HG03558 (cell line): ENCODE data around the gene STARD8.
"Not testable (repeated sequence)": the region's sequence is repeated elsewhere in the genome, so short reads cannot be mapped to it uniquely, and the experiment has no call there.

Source experiments
- ATAC-seq: cut with Tn5 transposase; IDR thresholded peaks from one replicate; pipeline ENCODE4 v1.9.1; 2021; ENCODE audit warnings: moderate number of reproducible peaks; ENCODE audit not compliant: unreplicated experiment; ENCODE audit errors: extremely low read depth

Gene STARD8

DNA sequence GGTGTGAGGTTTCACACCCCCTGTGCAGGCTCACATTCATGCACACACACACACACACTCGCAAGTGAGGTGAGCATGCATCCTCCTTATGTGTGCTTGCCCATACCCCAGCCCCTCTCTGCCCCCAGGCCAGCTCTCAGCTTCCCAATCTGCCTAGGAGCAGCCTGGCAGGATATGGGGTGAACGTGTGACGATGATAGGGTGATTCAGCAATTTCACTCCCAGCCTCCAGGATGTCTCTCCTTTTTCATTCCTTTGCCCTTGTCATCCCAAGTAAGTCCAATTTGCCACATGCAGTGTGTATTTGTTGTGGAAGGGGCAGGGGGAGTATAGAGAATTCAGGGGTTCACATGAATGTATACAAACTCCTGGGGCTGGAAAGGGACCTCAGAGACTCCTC lies 7.2 kb downstream of the STARD8 start:
- ATAC-seq: no peak

DNA sequence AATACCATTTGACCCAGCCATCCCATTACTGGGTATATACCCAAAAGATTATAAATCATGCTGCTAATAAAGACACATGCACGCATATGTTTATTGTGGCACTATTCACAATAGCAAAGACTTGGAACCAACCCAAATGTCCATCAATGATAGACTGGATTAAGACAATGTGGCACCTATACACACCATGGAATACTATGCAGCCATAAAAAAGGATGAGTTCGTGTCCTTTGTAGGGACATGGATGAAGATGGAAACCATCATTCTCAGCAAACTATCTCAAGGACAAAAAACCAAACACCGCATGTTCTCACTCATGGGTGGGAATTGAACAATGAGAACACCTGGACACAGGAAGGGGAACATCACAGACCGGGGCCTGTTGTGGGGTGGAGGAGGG lies 9.0 kb downstream of the STARD8 start:
- not testable (repeated sequence) for ATAC-seq

DNA sequence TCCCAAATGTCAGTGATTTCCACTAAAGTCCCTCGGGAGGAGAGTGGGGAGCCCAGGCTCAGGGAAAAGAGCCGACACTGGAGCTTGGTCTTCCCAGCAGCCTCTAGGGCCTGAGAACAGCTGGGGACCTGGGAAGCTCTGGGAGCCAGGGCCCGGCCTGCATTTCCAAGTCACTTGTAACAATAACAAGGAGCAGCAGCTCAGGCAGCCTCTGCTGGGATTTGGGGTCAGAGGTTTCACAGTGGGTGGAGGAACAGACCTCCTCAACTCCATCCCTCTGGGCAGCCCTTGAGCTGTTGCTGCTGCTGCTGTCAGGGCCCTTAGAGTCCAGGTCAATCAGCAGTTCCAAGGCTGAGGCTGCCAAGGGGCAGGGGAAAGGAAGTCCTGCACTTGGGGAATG lies 11.1 kb downstream of the STARD8 start:
- no peak for ATAC-seq

DNA sequence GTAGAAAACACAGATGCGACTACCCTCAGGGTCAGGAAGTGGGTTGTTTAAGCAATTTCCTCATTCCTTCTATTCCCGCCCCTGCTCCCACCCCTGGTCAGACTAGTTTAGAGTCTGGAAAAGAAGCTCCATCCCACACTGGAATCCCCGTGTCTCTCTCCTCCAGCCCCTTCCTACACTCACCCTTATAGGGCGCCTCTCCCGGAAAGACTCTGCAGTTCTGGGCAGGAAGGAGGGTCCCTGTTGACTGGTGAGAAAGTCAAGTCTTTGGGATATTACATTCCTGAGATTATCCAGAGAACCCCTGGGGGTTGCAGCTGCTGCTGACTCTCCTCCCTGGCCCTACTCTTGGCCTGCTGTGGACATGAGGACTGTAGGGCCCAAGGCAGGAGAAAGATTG lies 11.9 kb downstream of the STARD8 start:
- no peak for ATAC-seq

DNA sequence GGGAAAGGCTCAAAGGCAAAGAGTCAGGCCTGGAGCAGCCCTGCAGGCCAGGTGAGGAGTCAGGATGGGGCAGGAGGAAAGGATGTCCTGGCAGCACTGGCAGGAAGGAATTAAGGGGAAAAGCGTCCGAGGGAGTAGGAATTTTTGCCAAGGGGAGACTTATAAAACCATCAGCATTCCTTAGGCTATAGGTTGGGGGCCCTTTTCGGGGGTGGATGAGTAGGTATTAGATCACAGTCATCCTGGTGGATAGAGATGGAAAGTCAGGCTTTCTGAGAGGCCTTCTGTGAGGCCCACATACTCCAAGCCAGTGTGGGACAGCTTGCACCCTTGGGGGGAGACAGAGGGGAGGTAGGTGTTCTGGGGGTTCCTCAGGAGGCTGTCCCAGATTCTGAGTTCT lies 12.3 kb downstream of the STARD8 start:
- no peak for ATAC-seq

DNA sequence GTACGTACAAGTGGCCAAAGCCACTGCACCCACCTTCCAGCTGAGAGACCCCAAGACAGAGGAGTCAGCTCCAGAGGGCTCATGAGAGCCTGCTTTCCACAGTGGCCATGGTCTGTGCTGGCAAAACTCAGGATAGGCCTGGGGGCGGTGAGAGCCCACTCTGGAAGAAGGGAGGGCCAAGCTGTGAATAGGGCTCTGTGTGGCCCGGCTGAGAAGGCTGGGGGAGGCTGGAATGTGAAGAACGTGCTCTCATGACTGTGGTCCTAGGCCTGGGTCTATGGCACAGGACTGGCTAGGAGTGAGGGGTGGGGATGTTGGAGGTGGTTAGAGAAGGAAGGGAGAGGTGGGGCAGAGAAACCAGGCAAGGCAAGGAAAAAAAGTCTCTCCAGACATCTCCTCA lies 13.3 kb downstream of the STARD8 start:
- ATAC-seq: no peak

DNA sequence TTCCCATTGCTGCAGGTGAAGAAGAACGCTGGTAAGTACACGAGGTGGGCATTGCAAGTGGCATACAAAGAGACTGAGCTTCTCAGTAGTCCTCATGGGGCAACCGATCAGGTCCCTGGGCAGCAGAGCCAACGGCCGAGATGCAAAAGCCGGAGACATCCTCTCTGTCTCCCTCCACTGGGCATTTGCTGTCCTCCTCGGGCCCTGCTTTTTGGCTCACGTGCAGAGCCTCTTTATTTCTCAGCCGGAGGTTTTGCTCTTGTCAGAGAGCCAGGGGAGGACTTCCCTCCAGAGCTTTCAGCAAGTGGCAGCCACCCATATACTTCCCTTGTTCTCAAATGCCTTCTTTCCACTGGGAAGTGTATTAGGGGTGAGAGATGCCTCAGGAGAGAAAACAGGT lies 18.0 kb downstream of the STARD8 start:
- ATAC-seq: no peak

DNA sequence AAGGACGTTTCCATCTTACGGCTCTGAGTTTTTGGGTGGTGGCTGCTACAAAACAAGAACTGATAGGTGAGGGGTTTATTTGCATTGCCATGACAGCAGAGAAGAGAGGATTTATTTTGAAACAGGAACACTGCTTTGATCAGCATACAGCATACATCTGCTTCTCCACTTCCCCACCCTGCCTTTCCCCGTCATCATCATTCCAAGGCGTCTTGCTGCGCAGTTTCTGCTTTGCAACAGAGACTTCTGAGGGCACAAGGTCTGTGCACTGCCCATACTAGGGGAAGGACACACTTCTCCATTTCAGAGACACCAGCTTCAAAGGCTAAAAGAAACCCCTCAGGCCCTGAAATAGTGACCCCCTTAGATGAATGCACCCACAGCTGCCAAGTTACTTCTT lies 19.1 kb downstream of the STARD8 start:
- ATAC-seq: no peak

DNA sequence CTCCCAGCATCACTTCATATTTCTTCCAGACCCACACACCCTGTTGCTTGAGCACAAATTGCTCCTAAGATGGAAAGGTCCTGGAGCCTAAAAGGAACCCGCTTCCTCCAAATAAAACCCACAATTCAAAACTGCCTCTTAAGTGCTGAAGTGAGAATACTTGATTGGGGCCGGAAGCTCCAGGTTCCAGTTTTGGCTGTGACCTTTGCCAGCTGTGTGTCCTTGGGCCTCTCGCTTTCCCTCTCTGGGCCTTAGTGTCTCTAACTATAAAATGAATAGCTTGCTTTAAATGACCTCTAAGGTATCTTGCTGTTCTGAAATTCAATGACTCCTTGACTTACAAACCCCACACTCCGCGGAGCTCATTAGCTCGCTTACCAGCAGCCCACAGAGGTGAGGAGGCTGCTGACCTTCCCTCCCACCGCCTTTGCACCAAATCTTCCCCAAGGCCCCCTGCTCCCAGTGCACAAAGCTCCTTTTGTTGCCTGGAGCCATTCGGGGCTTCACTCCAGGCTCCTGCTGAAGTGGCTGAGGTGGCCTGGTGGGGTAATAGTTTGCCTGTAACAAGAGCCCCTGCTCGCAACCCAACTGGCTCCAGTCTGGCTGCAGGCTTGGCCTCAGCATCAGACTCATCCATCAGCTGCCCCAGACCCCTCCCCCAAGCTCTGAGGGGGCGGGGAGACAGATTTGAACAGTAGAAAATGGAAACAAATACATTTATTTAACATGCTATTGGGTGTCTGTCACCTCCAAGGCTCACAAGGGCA lies 21.8 kb downstream of the STARD8 start:
- no peak for ATAC-seq

DNA sequence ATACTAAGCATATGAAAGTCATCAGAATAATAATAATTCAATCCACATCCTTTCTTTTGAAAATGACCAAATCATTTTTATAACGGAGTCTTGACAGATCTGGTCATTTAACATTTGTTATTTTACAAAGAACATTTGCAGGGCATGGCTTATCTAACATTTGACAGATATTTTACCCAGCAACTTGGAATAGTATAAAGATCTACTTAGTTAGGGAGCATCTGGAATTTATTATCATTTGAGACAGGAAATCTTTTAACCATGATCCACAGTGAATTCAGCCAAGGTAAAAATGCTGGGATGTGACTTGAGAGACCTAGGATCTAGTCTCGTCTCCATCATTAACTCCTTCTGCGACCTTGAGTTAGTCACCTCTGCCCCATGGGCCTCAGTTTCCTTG lies 22.4 kb downstream of the STARD8 start:
- ATAC-seq: no peak

DNA sequence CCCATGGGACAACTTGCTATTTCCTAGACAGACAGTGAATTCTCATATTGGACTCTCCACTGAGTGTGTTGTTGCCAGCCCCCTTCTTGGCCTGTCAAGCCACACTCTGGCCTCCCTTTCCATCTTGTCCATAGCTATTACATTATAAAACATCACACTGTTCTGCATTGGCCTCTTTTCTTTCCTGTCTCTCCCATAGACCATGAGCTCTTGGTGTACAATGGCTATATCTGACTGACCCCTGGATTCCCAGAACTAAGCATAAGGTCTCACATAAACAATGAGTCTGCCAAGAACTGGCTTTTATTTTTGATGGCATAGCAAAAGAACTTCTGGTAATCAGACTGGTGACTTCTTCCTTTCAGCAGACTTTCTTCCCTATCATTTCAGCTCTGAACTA lies 23.8 kb downstream of the STARD8 start:
- no peak for ATAC-seq

DNA sequence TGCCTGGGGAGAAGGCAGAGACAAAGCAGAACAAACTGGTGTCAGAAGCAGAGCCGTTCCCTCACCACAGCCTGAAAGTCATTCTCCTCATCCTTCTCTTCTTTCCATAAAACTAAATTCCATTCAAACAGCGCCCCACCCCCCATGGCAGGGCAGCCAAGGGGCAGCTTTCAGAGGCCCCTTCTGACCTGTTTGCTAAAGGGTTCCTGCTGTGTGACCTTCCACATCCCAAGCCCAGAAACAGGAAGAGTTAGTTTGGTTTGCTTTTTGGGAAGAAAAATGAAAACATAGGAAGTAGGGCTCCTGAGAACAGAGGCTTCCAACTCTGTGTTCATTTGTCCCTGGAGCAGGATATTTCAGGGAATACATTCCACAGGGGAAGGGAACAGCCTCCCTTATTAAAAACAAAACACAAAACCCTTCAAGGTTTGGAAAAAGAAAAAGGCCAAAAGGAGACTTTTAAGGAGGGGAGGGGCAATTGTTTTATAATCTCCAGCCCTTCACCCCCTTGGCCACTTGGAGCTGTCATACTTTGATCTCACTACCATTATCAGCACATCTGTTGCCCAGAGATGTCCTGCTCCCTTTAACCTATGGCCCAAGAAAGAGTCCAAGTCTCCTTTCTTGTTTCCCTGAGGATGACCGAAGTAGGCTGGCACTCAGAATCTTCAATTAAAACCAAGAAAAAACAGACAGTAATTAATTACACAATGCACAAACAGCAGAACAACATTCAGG lies 25.3 kb downstream of the STARD8 start:
- no peak for ATAC-seq

DNA sequence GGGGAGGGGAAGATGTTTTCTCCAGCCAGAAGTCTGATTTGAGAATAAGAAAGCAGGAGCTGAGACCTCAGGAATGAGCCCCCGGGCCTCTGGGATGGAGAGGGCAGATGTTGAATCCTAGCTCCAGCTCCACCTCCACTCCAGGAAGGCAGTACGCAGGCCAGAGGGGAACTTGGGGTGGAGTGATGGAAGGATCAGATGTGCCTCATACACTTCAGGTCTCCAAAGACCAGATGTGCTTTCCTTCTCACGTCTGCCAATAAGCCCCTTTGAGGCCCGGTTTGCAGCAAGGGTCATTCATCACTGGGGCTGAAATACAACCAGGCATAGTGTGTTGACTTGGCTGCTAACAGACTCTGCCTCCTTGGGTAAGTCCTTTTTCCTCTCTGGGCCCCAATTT lies 28.1 kb downstream of the STARD8 start:
- no peak for ATAC-seq

DNA sequence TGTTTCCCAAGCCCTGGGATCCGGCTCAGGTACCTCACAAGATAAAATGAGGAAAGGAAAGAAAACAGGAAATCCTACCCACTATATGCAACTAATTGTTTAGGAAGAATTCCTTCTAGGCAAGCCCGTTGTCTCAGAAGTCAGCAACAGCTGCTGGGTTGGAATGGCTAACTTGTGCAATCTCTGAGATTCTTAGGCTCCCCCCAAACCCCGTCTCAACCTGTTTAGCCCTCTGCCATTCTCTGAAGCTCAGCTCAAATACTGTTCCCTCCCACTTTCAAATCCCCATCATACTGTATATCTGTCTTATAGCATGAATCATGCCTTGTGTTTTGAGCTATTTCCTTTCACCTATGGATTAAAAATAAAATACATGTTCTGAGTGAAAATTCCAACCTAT lies 28.9 kb downstream of the STARD8 start:
- ATAC-seq: no peak

DNA sequence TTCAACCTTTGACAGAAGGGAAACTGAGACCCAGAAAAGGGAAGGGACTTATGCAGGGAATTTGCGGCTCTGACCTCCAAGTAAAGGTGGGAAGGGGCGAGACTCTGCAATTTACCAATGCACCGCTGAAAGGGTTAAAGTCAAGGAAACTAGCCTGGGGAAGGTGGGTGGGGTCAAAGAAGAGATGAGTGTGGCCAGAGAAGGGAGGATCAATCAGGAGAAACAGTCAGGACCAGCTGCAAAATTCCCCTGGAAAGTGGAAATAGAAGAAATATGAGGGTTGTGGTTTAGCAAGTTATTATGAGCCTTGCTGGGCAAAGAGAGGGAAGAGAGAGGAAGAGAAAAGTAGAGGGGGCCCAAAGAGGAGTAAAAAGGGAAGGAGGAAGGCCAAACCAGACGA lies 30.5 kb downstream of the STARD8 start:
- ATAC-seq: no peak

DNA sequence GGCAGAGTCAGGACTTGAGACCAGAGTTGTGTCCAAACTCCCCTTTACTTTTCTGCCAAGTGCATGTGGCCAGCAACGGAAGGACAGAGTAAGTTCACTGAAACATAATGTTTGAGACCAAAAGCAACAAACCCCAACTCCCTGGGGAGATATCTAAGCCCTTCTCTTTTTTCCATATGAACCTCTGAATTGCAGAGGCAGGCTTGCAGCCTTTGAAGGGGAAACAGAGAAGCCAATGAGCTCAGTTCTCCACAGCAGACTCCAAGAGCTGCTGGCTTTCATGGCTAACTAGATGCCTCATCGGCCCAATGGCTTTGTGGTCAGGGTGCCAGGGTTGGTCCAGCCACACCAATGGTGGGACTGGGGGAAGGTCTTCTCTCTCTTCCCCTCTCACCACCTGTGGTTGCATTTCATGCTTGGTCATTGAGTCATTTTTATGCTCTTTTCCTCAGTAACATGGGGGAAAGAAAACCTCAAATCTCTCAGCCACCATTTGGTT lies 34.0 kb downstream of the STARD8 start:
- ATAC-seq: no peak

DNA sequence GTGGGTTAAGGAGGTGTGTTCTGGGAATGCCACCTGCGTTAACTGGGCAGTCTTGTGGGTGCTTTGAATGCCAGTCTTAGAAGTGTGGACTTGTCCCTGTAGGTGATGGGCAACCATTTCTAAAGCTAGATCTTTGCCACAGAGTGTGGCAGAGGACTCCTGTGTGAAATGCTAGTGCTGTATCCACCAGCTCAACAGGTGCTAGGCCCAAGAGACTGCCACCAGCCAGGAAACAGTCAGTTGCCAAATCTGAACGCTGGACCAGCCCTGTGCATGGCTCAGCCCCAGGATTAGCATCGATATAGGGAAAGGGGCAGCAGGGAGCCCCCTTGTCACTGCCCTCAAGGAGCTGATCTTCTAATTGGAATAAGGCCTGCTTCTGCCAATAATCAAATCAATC lies 35.3 kb downstream of the STARD8 start:
- no peak for ATAC-seq

DNA sequence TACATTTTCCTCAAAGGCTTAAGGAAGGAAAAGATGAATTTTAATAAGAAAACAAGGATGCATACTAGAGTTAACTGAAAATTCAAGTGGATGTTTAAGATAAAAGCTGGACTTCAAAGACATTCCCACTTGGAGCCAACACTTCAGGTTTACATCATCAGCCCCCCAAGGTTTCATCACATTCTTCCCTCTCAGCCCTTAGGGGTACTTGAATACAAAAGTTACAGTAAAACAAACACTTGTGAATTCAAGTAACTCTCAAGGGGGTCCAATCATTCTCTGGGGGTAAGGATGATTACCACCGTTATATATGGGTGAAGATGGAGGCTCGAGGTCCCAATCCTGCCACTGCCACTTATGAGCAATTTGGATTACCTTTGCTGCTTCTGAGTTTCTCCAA lies 36.1 kb downstream of the STARD8 start:
- no peak for ATAC-seq

DNA sequence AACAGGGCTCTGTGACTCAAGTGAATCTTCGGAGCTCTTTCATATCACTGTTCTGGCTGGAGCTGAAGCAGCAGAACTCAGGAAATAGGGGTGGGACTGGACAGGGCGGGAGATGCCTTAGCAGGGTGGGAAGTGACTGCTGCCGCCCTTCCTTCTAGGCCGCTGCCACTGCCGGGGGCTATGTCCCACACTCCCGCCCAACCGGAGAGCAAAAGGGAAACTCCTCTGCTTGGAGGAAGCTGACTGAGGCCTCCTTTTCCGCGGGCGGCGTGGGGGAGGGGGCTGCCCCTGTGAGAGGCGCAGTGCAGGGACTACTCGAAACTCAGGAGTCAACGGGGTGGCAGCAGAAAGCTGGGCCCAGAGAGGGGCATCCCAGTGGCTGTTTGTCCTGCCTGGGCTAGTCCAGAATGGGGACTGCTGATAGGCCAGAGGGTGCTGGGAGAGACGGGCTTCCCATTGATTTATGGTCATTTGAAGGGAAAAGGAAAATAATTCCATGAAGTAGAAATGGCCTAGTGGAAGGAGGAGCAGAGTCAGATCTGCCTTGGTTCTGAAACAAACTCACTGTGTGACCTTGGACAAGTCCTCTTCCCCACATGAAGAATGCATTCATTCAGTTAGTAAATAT lies 36.9 kb downstream of the STARD8 start:
- ATAC-seq: no peak

DNA sequence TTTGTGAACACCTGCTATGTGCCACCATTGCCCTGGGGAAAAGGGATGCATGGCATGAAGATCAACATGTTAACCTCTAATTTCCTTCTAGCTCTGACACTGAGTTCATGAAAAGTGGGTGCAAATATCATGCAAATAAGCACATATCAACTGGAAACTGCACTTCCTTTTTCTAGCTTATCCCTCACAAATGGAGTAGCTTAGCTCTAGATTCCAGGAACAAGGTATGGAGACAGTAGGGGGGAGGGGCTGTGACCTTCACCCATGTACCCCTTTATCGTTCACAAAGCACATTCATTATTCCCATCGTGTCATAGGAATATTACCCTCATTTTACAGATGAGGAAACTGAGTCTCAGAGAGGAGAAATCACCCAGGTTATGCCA lies 37.4 kb downstream of the STARD8 start:
- no peak for ATAC-seq

DNA sequence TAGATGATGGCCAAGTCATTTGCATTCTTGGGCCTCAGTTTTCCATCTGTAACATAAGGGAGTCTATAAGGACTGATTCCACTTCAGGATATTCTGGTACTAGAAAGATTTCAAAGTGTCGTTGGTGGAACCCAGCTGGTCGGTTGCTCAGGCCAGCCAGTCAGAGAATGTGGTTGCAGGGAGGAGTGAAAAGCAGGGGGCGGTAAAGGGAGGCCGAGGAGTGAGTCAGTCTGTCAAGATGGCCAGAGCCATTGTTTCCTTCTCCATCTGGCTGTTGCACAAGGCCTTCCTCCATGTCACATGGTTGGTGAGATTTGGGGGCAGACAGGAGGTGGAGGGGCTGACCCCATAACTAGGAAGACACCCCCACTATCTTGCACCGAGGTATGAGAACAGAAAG lies 38.2 kb downstream of the STARD8 start:
- no peak for ATAC-seq
